ENCODE results near the gene BBX. TPM values are rescaled to one million over a fixed set of nuclear protein-coding genes. Genes with fewer than 3 reads are reported as not detected.
"Not testable (repeated sequence)": the region's sequence is repeated elsewhere in the genome, so short reads cannot be mapped to it uniquely, and the experiment has no call there.

The BBX gene
- total and polyA plus RNA-seq, 12 donors = 4.6 to 49.8 (median 38.0) TPM

GRCh38 chr3:107833043-107833442 lies 310.3 kb downstream of the BBX start:
- Histone ChIP-seq H3K4me1 (no peaks in the 10 kb centered on the region), H3K36me3 (no peaks in the 10 kb centered on the region), H3K9me3 (no peaks in the 10 kb centered on the region), H3K27me3 (no peaks in the 10 kb centered on the region), H3K27ac (no peak overlapping the region), H3K4me3 (no peak overlapping the region)
- ATAC-seq = no peak
- intact Hi-C loops (cut with DNase I) = no loop called here
- DNase-seq = no peak
- TF ChIP-seq CTCF (IDR thresholded peaks at IDR 0.05) = no peak
- 36 to 49% methylated on average over 6 of the region's 6 CpGs for WGBS, 2 donors

- DNase-seq (no peak), ATAC-seq (no peak)
- no peaks in the 10 kb centered on the region for H3K9me3 ChIP-seq
- WGBS, 2 donors = 92% methylated on average over 19 of the region's 19 CpGs
- H3K36me3 ChIP-seq = no peaks in the 10 kb centered on the region
- H3K4me1 ChIP-seq = no peaks in the 10 kb centered on the region
- H3K27me3 ChIP-seq = no peaks in the 10 kb centered on the region
- intact Hi-C loops (cut with DNase I) = no loop called here
- H3K4me3 ChIP-seq = no peak overlapping the region
- no peak overlapping the region for H3K27ac ChIP-seq
- TF ChIP-seq CTCF (IDR thresholded peaks at IDR 0.05) = no peak
These were observed 311.1 kb downstream of the BBX start for GRCh38 chr3:107833722-107834416.

GRCh38 chr3:107835001-107835400 lies 312.2 kb downstream of the BBX start:
- H3K4me3 ChIP-seq; H3K4me1 ChIP-seq; H3K27me3 ChIP-seq; intact Hi-C loops (cut with DNase I); ATAC-seq; H3K9me3 ChIP-seq; H3K27ac ChIP-seq; H3K36me3 ChIP-seq; DNase-seq: not testable (repeated sequence)
- 76 to 92% methylated on average over 2 to 3 of the region's 4 CpGs for WGBS, 2 donors

GRCh38 chr3:107837895-107838612 lies 315.3 kb downstream of the BBX start:
- Histone ChIP-seq H3K36me3 (no peaks in the 10 kb centered on the region), H3K4me3 (no peak overlapping the region), H3K9me3 (no peaks in the 10 kb centered on the region), H3K27me3 (no peaks in the 10 kb centered on the region), H3K4me1 (no peaks in the 10 kb centered on the region), H3K27ac (no peak overlapping the region)
- no peak for ATAC-seq
- TF ChIP-seq CTCF (IDR thresholded peaks at IDR 0.05) = no peak
- no peak for DNase-seq
- WGBS, 2 donors = 81% methylated on average over 5 of the region's 5 CpGs
- intact Hi-C loops (cut with DNase I) = no loop called here

GRCh38 chr3:107841831-107842230 lies 319.1 kb downstream of the BBX start:
- Histone ChIP-seq H3K4me3 (no peak overlapping the region), H3K27ac (no peak overlapping the region), H3K36me3 (no peaks in the 10 kb centered on the region), H3K4me1 (peaks cover 0 to 8% (median 0%) of the 10 kb centered on the region in 9 donors), H3K9me3 (no peaks in the 10 kb centered on the region), H3K27me3 (no peaks in the 10 kb centered on the region)
- no peak for ATAC-seq
- DNase-seq = no peak
- WGBS, 2 donors = 86 to 89% methylated on average over 4 of the region's 4 CpGs
- no peak for TF ChIP-seq CTCF (IDR thresholded peaks at IDR 0.05)
- intact Hi-C loops (cut with DNase I) = loop anchor here in 5 of 10 donors (5.0 to 10.0 kb wide), 4 partner anchors 167 to 607 kb away; no protein-coding TSS in a partner anchor
